ENCODE measurements around the gene FARP2. TPM values are rescaled to one million over a fixed set of nuclear protein-coding genes. Genes with fewer than 3 reads are reported as not detected.

FARP2 gene
- total and polyA plus RNA-seq, 4 donors: 9.9 to 49.7 (median 27.4) TPM

DNA sequence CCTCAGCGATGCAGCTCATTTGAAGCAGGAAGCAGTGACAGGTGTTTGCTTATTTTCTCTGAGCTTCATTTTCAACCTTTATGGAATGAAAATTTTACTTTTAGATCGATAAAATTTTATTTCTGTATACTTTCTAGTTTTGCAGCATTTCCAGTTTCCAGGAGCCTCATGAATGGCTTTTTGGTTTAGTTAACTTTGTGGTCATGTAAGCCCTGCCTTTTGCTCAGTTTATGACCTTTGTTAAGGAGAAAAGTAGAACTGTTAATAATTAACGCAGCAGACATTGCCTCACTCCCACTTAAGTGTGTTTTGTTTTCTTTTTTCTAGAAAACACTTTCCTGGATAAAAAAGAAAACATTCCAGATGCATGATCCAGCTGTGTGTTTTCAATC is 4.4 kb upstream of the FARP2 start:
- Histone ChIP-seq H3K9ac (ENCODE audit: insufficient read depth in 1 of 2, low read length in 2 of 2) (no peak overlapping the region), H3K4me1 (ENCODE audit: control insufficient read depth in 5 of 5, insufficient read depth in 5 of 5, low read length in 5 of 5) (peaks cover 0 to 15% (median 0%) of the 10 kb centered on the region in 5 donors), H3K27ac (ENCODE audit: low read depth in 1 of 2, low read length in 1 of 2) (no peak overlapping the region), H3K9me3 (ENCODE audit: control insufficient read depth in 4 of 4, insufficient read depth in 3 of 4, low read length in 3 of 4) (no peaks in the 10 kb centered on the region), H3K27me3 (ENCODE audit: control insufficient read depth in 3 of 3, insufficient read depth in 3 of 3, low read length in 2 of 3) (no peaks in the 10 kb centered on the region), H3K4me3 (no peak overlapping the region), H3K36me3 (ENCODE audit: control insufficient read depth in 4 of 4, insufficient read depth in 4 of 4, low read length in 4 of 4) (peaks cover 15 to 42% (median 34%) of the 10 kb centered on the region in 4 donors)
- WGBS, 2 donors: 72 to 86% methylated on average over 3 of the region's 3 CpGs
- DNase-seq (peak in 1 of 3 donors; percentile 42), ATAC-seq (ENCODE audit: insufficient read depth, low FRiP score) (no peak)
- TF ChIP-seq, protein P1, sequence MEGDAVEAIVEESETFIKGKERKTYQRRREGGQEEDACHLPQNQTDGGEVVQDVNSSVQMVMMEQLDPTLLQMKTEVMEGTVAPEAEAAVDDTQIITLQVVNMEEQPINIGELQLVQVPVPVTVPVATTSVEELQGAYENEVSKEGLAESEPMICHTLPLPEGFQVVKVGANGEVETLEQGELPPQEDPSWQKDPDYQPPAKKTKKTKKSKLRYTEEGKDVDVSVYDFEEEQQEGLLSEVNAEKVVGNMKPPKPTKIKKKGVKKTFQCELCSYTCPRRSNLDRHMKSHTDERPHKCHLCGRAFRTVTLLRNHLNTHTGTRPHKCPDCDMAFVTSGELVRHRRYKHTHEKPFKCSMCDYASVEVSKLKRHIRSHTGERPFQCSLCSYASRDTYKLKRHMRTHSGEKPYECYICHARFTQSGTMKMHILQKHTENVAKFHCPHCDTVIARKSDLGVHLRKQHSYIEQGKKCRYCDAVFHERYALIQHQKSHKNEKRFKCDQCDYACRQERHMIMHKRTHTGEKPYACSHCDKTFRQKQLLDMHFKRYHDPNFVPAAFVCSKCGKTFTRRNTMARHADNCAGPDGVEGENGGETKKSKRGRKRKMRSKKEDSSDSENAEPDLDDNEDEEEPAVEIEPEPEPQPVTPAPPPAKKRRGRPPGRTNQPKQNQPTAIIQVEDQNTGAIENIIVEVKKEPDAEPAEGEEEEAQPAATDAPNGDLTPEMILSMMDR (IDR thresholded peaks at IDR 0.05; ENCODE audit: control extremely low read depth, extremely low read depth): no peak

GRCh38 chr2:241352227-241352626 is 3.9 kb upstream of the FARP2 start:
- peaks cover 10 to 36% (median 29%) of the 10 kb centered on the region in 4 donors for H3K36me3 ChIP-seq (ENCODE audit: control insufficient read depth in 4 of 4, insufficient read depth in 4 of 4, low read length in 4 of 4)
- no peak overlapping the region for H3K9ac ChIP-seq (ENCODE audit: insufficient read depth in 1 of 2, low read length in 2 of 2)
- TF ChIP-seq, protein P1 (IDR thresholded peaks at IDR 0.05; ENCODE audit: control extremely low read depth, extremely low read depth): no peak
- no peaks in the 10 kb centered on the region for H3K9me3 ChIP-seq (ENCODE audit: control insufficient read depth in 4 of 4, insufficient read depth in 3 of 4, low read length in 3 of 4)
- no peak for DNase-seq
- H3K27ac ChIP-seq (ENCODE audit: low read depth in 1 of 2, low read length in 1 of 2): no peak overlapping the region
- no peaks in the 10 kb centered on the region for H3K27me3 ChIP-seq (ENCODE audit: control insufficient read depth in 3 of 3, insufficient read depth in 3 of 3, low read length in 2 of 3)
- no peak overlapping the region for H3K4me3 ChIP-seq
- peaks cover 2 to 17% (median 6%) of the 10 kb centered on the region in 5 donors for H3K4me1 ChIP-seq (ENCODE audit: control insufficient read depth in 5 of 5, insufficient read depth in 5 of 5, low read length in 5 of 5)
- 74 to 88% methylated on average over 3 of the region's 3 CpGs for WGBS, 2 donors
- ATAC-seq (ENCODE audit: insufficient read depth, low FRiP score): no peak

GRCh38 chr2:241354668-241355658 is 1.1 kb upstream of the FARP2 start:
- H3K9ac ChIP-seq (ENCODE audit: insufficient read depth in 1 of 2, low read length in 2 of 2): no peak overlapping the region
- H3K9me3 ChIP-seq (ENCODE audit: control insufficient read depth in 4 of 4, insufficient read depth in 3 of 4, low read length in 3 of 4): no peaks in the 10 kb centered on the region
- H3K36me3 ChIP-seq (ENCODE audit: control insufficient read depth in 4 of 4, insufficient read depth in 4 of 4, low read length in 4 of 4): peaks cover 5 to 25% (median 18%) of the 10 kb centered on the region in 4 donors
- H3K4me1 ChIP-seq (ENCODE audit: control insufficient read depth in 5 of 5, insufficient read depth in 5 of 5, low read length in 5 of 5): peaks cover 10 to 27% (median 14%) of the 10 kb centered on the region in 5 donors
- no peak overlapping the region for H3K4me3 ChIP-seq
- TF ChIP-seq, protein P1 (IDR thresholded peaks at IDR 0.05; ENCODE audit: control extremely low read depth, extremely low read depth): no peak
- ATAC-seq (ENCODE audit: insufficient read depth, low FRiP score) (peak; percentile 36), DNase-seq (peak; percentile 53 to 75 (median 68))
- H3K27ac ChIP-seq (ENCODE audit: low read depth in 1 of 2, low read length in 1 of 2): peak overlapping the region; percentile 13 to 48
- H3K27me3 ChIP-seq (ENCODE audit: control insufficient read depth in 3 of 3, insufficient read depth in 3 of 3, low read length in 2 of 3): no peaks in the 10 kb centered on the region
- WGBS, 2 donors: 32 to 56% methylated on average over 26 to 40 of the region's 40 CpGs

Data from lung (tissue), 12 donors.